Measurements from ENCODE around the gene NLRC5. TPM values are rescaled to one million over a fixed set of nuclear protein-coding genes. Genes with fewer than 3 reads are reported as not detected.

NLRC5 gene
- total and polyA plus RNA-seq, 10 donors: 52.0 to 401 (median 219) TPM

DNA sequence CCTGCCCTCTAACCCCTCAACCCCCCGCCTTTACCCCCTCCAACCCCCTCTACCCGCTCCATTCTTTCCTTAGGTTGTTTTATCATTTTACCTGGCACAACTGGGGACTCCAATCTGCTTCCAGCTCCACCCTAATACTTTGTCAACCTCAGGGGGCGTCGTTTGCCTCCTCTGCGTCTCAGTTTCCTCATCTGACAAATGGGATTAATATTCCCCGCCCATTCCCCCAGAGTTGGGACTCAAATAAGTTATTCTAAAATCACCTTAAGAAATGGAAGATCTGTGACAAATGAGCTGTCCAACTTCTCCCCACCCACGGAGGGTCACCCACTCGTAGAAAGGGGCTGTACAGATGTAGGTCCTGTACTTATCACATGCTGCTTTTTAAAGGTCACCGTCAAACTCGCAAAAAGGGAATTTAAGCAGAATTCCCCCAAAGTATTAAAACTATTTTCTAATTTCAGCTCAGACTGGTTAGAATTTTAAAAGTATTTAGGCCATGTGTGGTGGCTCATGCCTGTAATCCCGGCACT lies 62.4 kb downstream of the NLRC5 start:
- intact Hi-C loops (cut with DNase I; ENCODE audit: low total_unique reads): no loop called here
- peaks cover 3 to 100% (median 93%) of the 10 kb centered on the region in 6 donors for H3K36me3 ChIP-seq
- 73 to 84% (median 83%) methylated on average over 11 of the region's 11 CpGs for WGBS, 5 donors
- H3K9me3 ChIP-seq: no peaks in the 10 kb centered on the region
- no peak for TF ChIP-seq POLR2A (IDR thresholded peaks at IDR 0.05)
- TF ChIP-seq, protein P1, sequence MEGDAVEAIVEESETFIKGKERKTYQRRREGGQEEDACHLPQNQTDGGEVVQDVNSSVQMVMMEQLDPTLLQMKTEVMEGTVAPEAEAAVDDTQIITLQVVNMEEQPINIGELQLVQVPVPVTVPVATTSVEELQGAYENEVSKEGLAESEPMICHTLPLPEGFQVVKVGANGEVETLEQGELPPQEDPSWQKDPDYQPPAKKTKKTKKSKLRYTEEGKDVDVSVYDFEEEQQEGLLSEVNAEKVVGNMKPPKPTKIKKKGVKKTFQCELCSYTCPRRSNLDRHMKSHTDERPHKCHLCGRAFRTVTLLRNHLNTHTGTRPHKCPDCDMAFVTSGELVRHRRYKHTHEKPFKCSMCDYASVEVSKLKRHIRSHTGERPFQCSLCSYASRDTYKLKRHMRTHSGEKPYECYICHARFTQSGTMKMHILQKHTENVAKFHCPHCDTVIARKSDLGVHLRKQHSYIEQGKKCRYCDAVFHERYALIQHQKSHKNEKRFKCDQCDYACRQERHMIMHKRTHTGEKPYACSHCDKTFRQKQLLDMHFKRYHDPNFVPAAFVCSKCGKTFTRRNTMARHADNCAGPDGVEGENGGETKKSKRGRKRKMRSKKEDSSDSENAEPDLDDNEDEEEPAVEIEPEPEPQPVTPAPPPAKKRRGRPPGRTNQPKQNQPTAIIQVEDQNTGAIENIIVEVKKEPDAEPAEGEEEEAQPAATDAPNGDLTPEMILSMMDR (IDR thresholded peaks at IDR 0.05 in 8 of 11, conservative IDR thresholded peaks at IDR 0.05 in 3 of 11): no peak
- TF ChIP-seq POLR2AphosphoS5 (IDR thresholded peaks at IDR 0.05): no peak
- no peak for DNase-seq
- no peak overlapping the region for H3K27ac ChIP-seq
- H3K27me3 ChIP-seq (replicated peaks in 1 of 7): no peaks in the 10 kb centered on the region
- peaks cover 0 to 6% (median 0%) of the 10 kb centered on the region in 6 donors for H3K4me1 ChIP-seq
- no peak overlapping the region for H3K4me3 ChIP-seq

DNA sequence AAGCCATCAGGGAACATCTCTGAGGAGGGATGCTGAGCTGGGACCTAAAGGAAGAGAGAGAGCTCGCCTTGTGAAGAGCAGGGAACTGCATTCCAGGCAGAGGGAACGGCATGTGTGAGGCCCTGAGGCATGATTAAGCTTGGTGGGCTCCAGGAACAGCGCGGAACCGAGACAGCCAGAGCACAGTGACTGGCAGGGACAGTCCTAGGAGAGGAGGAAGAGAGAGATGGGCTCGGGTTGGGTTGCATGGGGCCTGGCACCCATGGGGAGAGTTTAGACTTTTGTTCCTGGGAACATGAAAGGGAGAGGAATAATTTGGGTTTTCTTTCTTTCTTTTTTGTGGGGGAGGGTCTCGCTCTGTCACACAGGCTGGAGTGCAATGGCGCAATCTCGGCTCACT lies 63.8 kb downstream of the NLRC5 start:
- H3K4me1 ChIP-seq: peaks cover 0 to 1% (median 0%) of the 10 kb centered on the region in 6 donors
- intact Hi-C loops (cut with DNase I; ENCODE audit: low total_unique reads): no loop called here
- peak in 1 of 3 donors; percentile 11 for TF ChIP-seq POLR2AphosphoS5 (IDR thresholded peaks at IDR 0.05)
- TF ChIP-seq, protein P1 (IDR thresholded peaks at IDR 0.05 in 8 of 11, conservative IDR thresholded peaks at IDR 0.05 in 3 of 11): no peak
- H3K27me3 ChIP-seq (replicated peaks in 1 of 7): no peaks in the 10 kb centered on the region
- no peak overlapping the region for H3K4me3 ChIP-seq
- DNase-seq: no peak
- peaks cover 6 to 100% (median 94%) of the 10 kb centered on the region in 6 donors for H3K36me3 ChIP-seq
- 91 to 96% (median 95%) methylated on average over 9 of the region's 9 CpGs for WGBS, 5 donors
- H3K9me3 ChIP-seq: no peaks in the 10 kb centered on the region
- no peak overlapping the region for H3K27ac ChIP-seq

DNA sequence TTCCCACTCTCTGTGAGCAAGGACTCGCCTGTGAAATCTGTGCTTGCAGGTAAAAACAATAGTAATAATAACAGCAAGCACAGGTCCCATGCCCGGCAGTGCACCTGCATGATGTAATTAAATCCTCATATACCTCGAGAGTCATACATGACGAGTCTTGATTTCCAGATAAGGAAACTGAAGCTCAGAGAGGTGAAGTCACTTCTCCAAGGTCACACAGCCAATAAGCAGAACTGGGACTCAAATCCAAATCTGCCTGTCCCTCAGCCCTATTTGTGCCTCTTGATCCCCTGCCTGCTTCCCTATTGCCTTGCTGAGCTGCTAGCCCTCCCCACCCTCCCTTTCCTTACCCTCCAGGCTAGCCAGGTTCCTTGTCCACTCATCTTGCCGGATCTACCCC lies 65.0 kb downstream of the NLRC5 start:
- H3K36me3 ChIP-seq: peaks cover 6 to 100% (median 94%) of the 10 kb centered on the region in 6 donors
- H3K27me3 ChIP-seq (replicated peaks in 1 of 7): no peaks in the 10 kb centered on the region
- peaks cover 0 to 9% (median 0%) of the 10 kb centered on the region in 6 donors for H3K4me1 ChIP-seq
- TF ChIP-seq POLR2A (IDR thresholded peaks at IDR 0.05): no peak
- TF ChIP-seq, protein P1 (IDR thresholded peaks at IDR 0.05 in 8 of 11, conservative IDR thresholded peaks at IDR 0.05 in 3 of 11): no peak
- no peak for TF ChIP-seq POLR2AphosphoS5 (IDR thresholded peaks at IDR 0.05)
- DNase-seq: no peak
- WGBS, 5 donors: 86 to 93% (median 88%) methylated on average over 5 of the region's 5 CpGs
- no peaks in the 10 kb centered on the region for H3K9me3 ChIP-seq
- intact Hi-C loops (cut with DNase I; ENCODE audit: low total_unique reads): no loop called here
- peak overlapping the region in 2 of 8 donors; percentile 15 to 36 for H3K27ac ChIP-seq
- H3K4me3 ChIP-seq: no peak overlapping the region

DNA sequence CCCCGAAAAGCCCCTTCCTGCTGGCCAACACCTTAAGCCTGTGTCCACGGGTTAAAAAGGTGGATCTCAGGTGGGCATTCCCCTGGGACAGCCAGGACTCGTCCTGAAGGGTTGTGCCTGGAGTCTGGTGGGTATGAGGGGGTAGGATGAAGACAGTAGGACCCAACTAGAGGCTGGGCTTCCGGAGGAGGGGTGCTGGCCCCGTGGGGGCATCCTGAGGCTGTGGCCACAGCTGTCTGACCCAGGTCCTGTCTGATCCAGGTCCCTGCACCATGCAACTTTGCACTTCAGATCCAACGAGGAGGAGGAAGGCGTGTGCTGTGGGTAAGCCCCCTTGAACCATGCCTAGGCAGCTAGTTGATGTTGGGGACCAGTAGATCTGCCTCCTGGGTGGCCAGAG lies 65.4 kb downstream of the NLRC5 start:
- peak overlapping the region in 2 of 8 donors; percentile 15 to 36 for H3K27ac ChIP-seq
- no peak overlapping the region for H3K4me3 ChIP-seq
- no peaks in the 10 kb centered on the region for H3K27me3 ChIP-seq (replicated peaks in 1 of 7)
- no peak for DNase-seq
- H3K4me1 ChIP-seq: peaks cover 0 to 13% (median 0%) of the 10 kb centered on the region in 6 donors
- H3K36me3 ChIP-seq: peaks cover 6 to 100% (median 94%) of the 10 kb centered on the region in 6 donors
- H3K9me3 ChIP-seq: no peaks in the 10 kb centered on the region
- TF ChIP-seq POLR2AphosphoS5 (IDR thresholded peaks at IDR 0.05): no peak
- TF ChIP-seq, protein P1 (IDR thresholded peaks at IDR 0.05 in 8 of 11, conservative IDR thresholded peaks at IDR 0.05 in 3 of 11): no peak
- TF ChIP-seq POLR2A (IDR thresholded peaks at IDR 0.05): no peak
- intact Hi-C loops (cut with DNase I; ENCODE audit: low total_unique reads): no loop called here
- 85 to 88% (median 87%) methylated on average over 7 of the region's 7 CpGs for WGBS, 5 donors

Data from spleen (tissue), 11 donors.